Small intestine (tissue), 7 donors: Measurements from ENCODE around the gene FRMD3. TPM values are rescaled to one million over a fixed set of nuclear protein-coding genes. Genes with fewer than 3 reads are reported as not detected.

ENCODE experiments used
- DNase-seq, 2 donors: peaks; one replicate each; pipeline versions ENCODE4 v3.0.0 to v3.0.0-alpha.2; 2013
- FAIRE-seq: peaks from 2 replicates; lab custom pipeline; 2012; peaks lifted over from hg19 to GRCh38; lab: Jason Lieb, UNC
- H3K27ac ChIP-seq, 3 donors: one replicate each; pipeline ENCODE4 v1.5.1; 2013; ENCODE audit warnings: low read length in 2 of 3, mild to moderate bottlenecking in 2 of 3, control low read depth in 1 of 3, inconsistent platforms in 1 of 3, low read depth in 1 of 3, moderate library complexity in 1 of 3
- H3K27me3 ChIP-seq, 3 donors: one replicate each; pipeline ENCODE4 v1.6.1; 2013; ENCODE audit warnings: low read length in 3 of 3, inconsistent platforms in 1 of 3; ENCODE audit not compliant: control insufficient read depth in 3 of 3, insufficient read depth in 3 of 3
- H3K36me3 ChIP-seq, 3 donors: one replicate each; pipeline ENCODE4 v1.6.1; 2013; ENCODE audit warnings: low read length in 3 of 3, inconsistent platforms in 1 of 3, low read depth in 1 of 3, mild to moderate bottlenecking in 1 of 3, moderate library complexity in 1 of 3; ENCODE audit not compliant: control insufficient read depth in 3 of 3, insufficient read depth in 2 of 3
- H3K4me1 ChIP-seq, 3 donors: one replicate each; pipeline ENCODE4 v1.6.1; 2013; ENCODE audit warnings: low read length in 2 of 3, inconsistent platforms in 1 of 3, low read depth in 1 of 3, mild to moderate bottlenecking in 1 of 3, moderate library complexity in 1 of 3; ENCODE audit not compliant: control insufficient read depth in 3 of 3, insufficient read depth in 2 of 3
- H3K4me3 ChIP-seq, 3 donors: one replicate each; pipeline ENCODE4 v1.5.1; 2013; ENCODE audit warnings: low read length in 3 of 3, control low read depth in 1 of 3, inconsistent platforms in 1 of 3, low read depth in 1 of 3, mild to moderate bottlenecking in 1 of 3, moderate library complexity in 1 of 3
- H3K9me3 ChIP-seq, 2 donors: one replicate each; pipeline ENCODE4 v1.6.1; 2013; ENCODE audit warnings: low read depth in 1 of 2, low read length in 1 of 2; ENCODE audit not compliant: control insufficient read depth in 2 of 2, insufficient read depth in 1 of 2
- WGBS, 3 donors: extraction: QIAGEN DNeasy Blood & Tissue Kit; methylation state at CpG; one replicate each; pipeline ENCODE4 v1.1.7; 2013; 5-methylcytosine and 5-hydroxymethylcytosine counted together
- polyA plus RNA-seq, 4 donors: library from polyadenylated mRNA; stranded (reverse) in 3 of 4; unstranded in 1 of 4; fragments of 200-250 nt in 3 of 4; fragments of 120-200 nt in 1 of 4; gene quantifications; one replicate each; pipeline versions ENCODE4 v1.2.1 to v1.2.3, GENCODE V29; 2013
- donor health status: healthy with polysubstance abuse.
- donor health status: control.
- donor health status: control.
- donor health status: Bipolar disorder and iron deficiency.
- donor health status: healthy.

FRMD3 gene
- polyA plus RNA-seq, 4 donors, result 2.4 to 7.3 (median 4.5) TPM

- Histone ChIP-seq H3K27ac (no peak overlapping the region), H3K27me3 (no peaks in the 10 kb centered on the region), H3K4me1 (no peaks in the 10 kb centered on the region), H3K9me3 (peaks cover 0 to 4% of the 10 kb centered on the region in 2 donors), H3K4me3 (no peak overlapping the region), H3K36me3 (no peaks in the 10 kb centered on the region)
- WGBS, 3 donors, result 92 to 96% (median 94%) methylated on average over 5 of the region's 5 CpGs
- DNase-seq (no peak), FAIRE-seq (no peak)
Observed at GRCh38 chr9:83410701-83411100, 127.5 kb downstream of the FRMD3 start.

GRCh38 chr9:83406921-83407320 lies 131.3 kb downstream of the FRMD3 start:
- peaks cover 0 to 4% of the 10 kb centered on the region in 2 donors for H3K9me3 ChIP-seq
- no peaks in the 10 kb centered on the region for H3K36me3 ChIP-seq
- no peak overlapping the region for H3K4me3 ChIP-seq
- FAIRE-seq (no peak), DNase-seq (no peak)
- no peak overlapping the region for H3K27ac ChIP-seq
- H3K4me1 ChIP-seq, result no peaks in the 10 kb centered on the region
- no peaks in the 10 kb centered on the region for H3K27me3 ChIP-seq
- WGBS, 3 donors, result 71 to 90% (median 90%) methylated on average over 3 of the region's 3 CpGs

DNA sequence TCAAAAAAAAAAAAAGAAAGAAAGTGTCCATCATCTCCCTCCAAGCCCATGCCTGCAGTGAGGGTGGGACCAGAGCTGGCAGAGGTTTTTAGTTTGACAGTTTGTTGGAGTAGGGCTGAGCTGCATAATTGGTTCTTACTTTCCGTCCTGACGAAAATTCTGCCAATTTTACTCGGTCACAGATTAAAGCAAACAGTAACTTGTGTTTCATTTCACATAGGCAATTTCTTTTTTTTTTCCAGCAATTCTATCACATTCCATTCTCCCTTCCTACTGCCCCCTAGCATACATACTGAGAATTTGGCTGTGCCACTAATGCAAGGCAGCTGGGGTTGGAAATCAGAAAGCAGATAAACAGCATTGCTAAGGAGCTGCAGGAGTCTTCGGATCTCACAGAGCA lies 132.4 kb downstream of the FRMD3 start:
- Histone ChIP-seq H3K27ac (no peak overlapping the region), H3K36me3 (no peaks in the 10 kb centered on the region), H3K4me3 (no peak overlapping the region), H3K27me3 (no peaks in the 10 kb centered on the region), H3K4me1 (no peaks in the 10 kb centered on the region), H3K9me3 (peaks cover 0 to 4% of the 10 kb centered on the region in 2 donors)
- 67 to 85% (median 84%) methylated on average over 4 of the region's 4 CpGs for WGBS, 3 donors
- no peak for FAIRE-seq
- no peak for DNase-seq

DNA sequence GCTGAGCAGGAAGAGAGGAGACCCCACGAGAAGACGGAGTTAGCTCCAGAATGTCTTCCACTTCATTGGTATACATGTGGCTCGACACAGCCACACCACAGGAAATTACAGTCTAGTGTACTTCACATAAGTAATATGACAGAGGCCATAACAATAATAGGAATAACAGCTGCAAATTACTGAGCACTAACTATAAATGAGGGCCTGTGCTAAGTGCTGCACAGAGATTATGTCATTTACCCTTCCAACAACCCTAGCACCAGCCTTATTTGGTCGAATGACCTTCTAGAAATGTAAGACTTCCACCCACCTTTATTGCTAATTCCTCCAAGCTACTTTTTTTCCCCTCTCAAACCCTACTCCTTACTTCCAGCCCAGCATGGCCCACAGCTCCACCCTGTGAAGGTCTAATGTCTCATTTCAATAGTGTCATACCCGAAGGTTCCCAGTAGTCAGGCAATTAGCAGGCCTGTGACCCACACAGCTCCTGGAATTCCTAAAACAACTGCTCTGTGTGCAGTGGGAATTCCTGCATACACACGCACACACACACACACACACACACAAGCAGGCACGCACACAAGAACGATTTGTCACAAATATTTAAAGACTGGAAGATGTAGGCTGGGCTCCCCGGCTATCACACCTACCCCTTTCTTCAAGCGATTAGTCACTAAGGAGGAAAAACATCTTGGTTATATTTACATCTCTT lies 134.5 kb downstream of the FRMD3 start:
- H3K4me3 ChIP-seq, result no peak overlapping the region
- FAIRE-seq, result no peak
- WGBS, 3 donors, result 63 to 79% (median 77%) methylated on average over 10 of the region's 10 CpGs
- H3K36me3 ChIP-seq, result no peaks in the 10 kb centered on the region
- DNase-seq, result no peak
- no peaks in the 10 kb centered on the region for H3K4me1 ChIP-seq
- peaks cover 0 to 4% of the 10 kb centered on the region in 2 donors for H3K9me3 ChIP-seq
- no peaks in the 10 kb centered on the region for H3K27me3 ChIP-seq
- peak overlapping the region in 1 of 3 donors; percentile 13 for H3K27ac ChIP-seq

- H3K27ac ChIP-seq, result no peak overlapping the region
- no peaks in the 10 kb centered on the region for H3K4me1 ChIP-seq
- no peak for DNase-seq
- FAIRE-seq, result no peak
- H3K9me3 ChIP-seq, result no peaks in the 10 kb centered on the region
- 80 to 94% (median 82%) methylated on average over 2 of the region's 2 CpGs for WGBS, 3 donors
- H3K4me3 ChIP-seq, result no peak overlapping the region
- no peaks in the 10 kb centered on the region for H3K36me3 ChIP-seq
- no peaks in the 10 kb centered on the region for H3K27me3 ChIP-seq
Observed at GRCh38 chr9:83401328-83401900, 136.8 kb downstream of the FRMD3 start.

DNA sequence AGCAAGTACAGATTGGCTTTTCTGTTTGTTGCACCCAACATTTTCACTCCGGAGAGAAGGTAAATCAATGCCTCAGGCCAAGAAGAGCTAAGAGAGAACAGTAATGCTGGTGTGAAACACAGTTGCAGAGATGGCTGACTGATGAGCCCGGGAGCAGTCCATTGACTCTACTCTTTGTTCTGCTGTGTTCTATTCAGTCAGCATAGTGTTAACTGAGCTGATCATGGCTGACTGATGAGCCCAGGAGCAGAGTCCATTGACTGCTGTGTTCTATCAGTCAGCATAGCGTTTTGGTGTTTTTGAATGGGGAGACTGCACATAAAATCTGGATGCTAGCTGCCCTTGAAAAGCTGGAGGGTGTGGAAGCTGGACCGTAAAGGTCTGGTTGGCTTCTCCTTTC lies 141.4 kb downstream of the FRMD3 start:
- FAIRE-seq, result no peak
- no peaks in the 10 kb centered on the region for H3K27me3 ChIP-seq
- no peaks in the 10 kb centered on the region for H3K9me3 ChIP-seq

GRCh38 chr9:83396342-83396741 lies 141.9 kb downstream of the FRMD3 start:
- Histone ChIP-seq H3K27ac (no peak overlapping the region), H3K9me3 (no peaks in the 10 kb centered on the region), H3K4me3 (no peak overlapping the region), H3K27me3 (no peaks in the 10 kb centered on the region), H3K36me3 (no peaks in the 10 kb centered on the region), H3K4me1 (peaks cover 0 to 3% (median 2%) of the 10 kb centered on the region in 3 donors)
- FAIRE-seq (no peak), DNase-seq (no peak)
- 93 to 94% (median 93%) methylated on average over 6 of the region's 6 CpGs for WGBS, 3 donors

More for the DNA sequence above, 141.4 kb downstream of the FRMD3 start:
- Histone ChIP-seq H3K4me3 (no peak overlapping the region), H3K27ac (no peak overlapping the region), H3K36me3 (no peaks in the 10 kb centered on the region), H3K4me1 (peaks cover 0 to 3% (median 2%) of the 10 kb centered on the region in 3 donors)
- no peak for DNase-seq
- WGBS, 3 donors, result 82 to 88% (median 88%) methylated on average over 4 of the region's 4 CpGs

DNA sequence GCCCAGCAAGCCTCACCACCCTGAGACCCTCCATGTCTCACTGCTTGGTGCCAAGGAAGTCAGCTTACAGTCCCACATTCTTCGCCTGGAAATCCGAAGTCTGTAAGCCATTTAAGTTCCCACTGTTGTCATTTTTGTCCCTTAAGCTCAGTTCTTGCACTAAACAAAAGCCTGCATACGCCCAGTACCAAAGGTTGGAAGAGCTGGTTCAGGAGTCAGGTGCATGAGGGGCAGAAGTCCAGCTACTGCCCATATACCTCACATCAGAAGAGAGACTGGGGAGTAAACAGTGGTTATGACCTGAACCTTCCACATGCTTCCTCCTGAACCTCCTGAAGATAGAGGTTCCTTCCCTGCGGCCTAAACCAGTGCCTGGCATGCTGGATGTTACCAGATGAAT lies 146.0 kb downstream of the FRMD3 start:
- H3K27ac ChIP-seq, result peak overlapping the region in 1 of 3 donors; percentile 22
- H3K27me3 ChIP-seq, result no peaks in the 10 kb centered on the region
- FAIRE-seq, result no peak
- no peaks in the 10 kb centered on the region for H3K36me3 ChIP-seq
- peak; percentile 68 to 72 for DNase-seq
- no peak overlapping the region for H3K4me3 ChIP-seq
- H3K9me3 ChIP-seq, result no peaks in the 10 kb centered on the region
- H3K4me1 ChIP-seq, result peaks cover 0 to 3% (median 2%) of the 10 kb centered on the region in 3 donors
- 44 to 83% (median 58%) methylated on average over 4 of the region's 4 CpGs for WGBS, 3 donors
